PC-9 (cell line): ENCODE data around the gene SOCS1. TPM values are rescaled to one million over a fixed set of nuclear protein-coding genes. Genes with fewer than 3 reads are reported as not detected.

Experiments used
- BruUV-seq: library from RNA; stranded (reverse); fragments of 400-500 nt; replicated peaks from 2 replicates; lab custom pipeline; 2021; lab: Mats Ljungman, UMichigan
- CTCF ChIA-PET: fragments of 300-600 bp; sonication (Branson Sonifier 250); formaldehyde crosslinking; loops from one replicate; lab custom pipeline; 2022; ENCODE audit warnings: antibody characterized with exemption; lab: Charles Lee
- POLR2A ChIA-PET: fragments of 300-600 bp; sonication (Branson Sonifier 250); formaldehyde crosslinking; loops from one replicate; lab custom pipeline; 2022; ENCODE audit warnings: antibody characterized with exemption; ENCODE audit not compliant: unreplicated experiment; lab: Charles Lee
- DNase-seq, 2 experiments: peaks; one replicate each; pipeline versions ENCODE4 v3.0.0 to v3.0.0-alpha.2; 2015 to 2022; ENCODE audit warnings: mixed read lengths in 1 of 2
- H2AFZ ChIP-seq: fragments of 200-600 bp; sonication (generic); 2 replicates; pipeline ENCODE4 v1.8.1; 2017; ENCODE audit warnings: antibody characterized with exemption
- H3F3A ChIP-seq: fragments of 200-600 bp; sonication (generic); 2 replicates; pipeline ENCODE4 v1.8.1; 2017; ENCODE audit warnings: antibody characterized with exemption, mild to moderate bottlenecking, low read depth; ENCODE audit not compliant: insufficient read depth
- H3K27ac ChIP-seq: fragments of 200-600 bp; sonication (generic); 2 replicates; pipeline ENCODE4 v1.6.1; 2016; ENCODE audit warnings: mixed run types
- H3K27me3 ChIP-seq: fragments of 200-600 bp; sonication (generic); 2 replicates; pipeline ENCODE4 v1.6.1; 2016; ENCODE audit warnings: low read depth, mixed run types; ENCODE audit not compliant: insufficient read depth
- H3K36me3 ChIP-seq: fragments of 200-600 bp; sonication (generic); 2 replicates; pipeline ENCODE4 v1.6.1; 2016; ENCODE audit warnings: low read depth, mixed run types
- H3K4me1 ChIP-seq: fragments of 200-600 bp; sonication (generic); replicated peaks from 2 replicates; pipeline ENCODE4 v1.6.1; 2016; ENCODE audit warnings: mixed run types; ENCODE audit not compliant: insufficient read depth
- H3K4me2 ChIP-seq: fragments of 200-600 bp; sonication (generic); 2 replicates; pipeline ENCODE4 v1.6.1; 2017; ENCODE audit warnings: mixed run types
- H3K4me3 ChIP-seq: fragments of 200-600 bp; sonication (generic); 2 replicates; pipeline ENCODE4 v1.6.1; 2016; ENCODE audit warnings: mixed run types
- H3K79me2 ChIP-seq: fragments of 200-600 bp; sonication (generic); 2 replicates; pipeline ENCODE4 v1.6.1; 2017; ENCODE audit warnings: low read depth, mixed run types
- H3K9me2 ChIP-seq: fragments of 200-600 bp; sonication (generic); 2 replicates; pipeline ENCODE4 v1.8.1; 2017; ENCODE audit warnings: mild to moderate bottlenecking; ENCODE audit not compliant: insufficient read depth
- H3K9me3 ChIP-seq: fragments of 200-600 bp; sonication (generic); 2 replicates; pipeline ENCODE4 v1.8.1; 2016; ENCODE audit warnings: low read depth; ENCODE audit not compliant: insufficient read depth
- H4K20me1 ChIP-seq: fragments of 200-600 bp; sonication (generic); 2 replicates; pipeline ENCODE4 v1.8.1; 2017; ENCODE audit not compliant: insufficient read depth
- EZH2 ChIP-seq: fragments of 200-600 bp; sonication (generic); IDR thresholded peaks from 2 replicates; pipeline ENCODE4 v1.8.0; 2017; ENCODE audit warnings: antibody characterized with exemption, low read depth
- intact Hi-C: fragments of 100-400 bp; cut with micrococcal nuclease; formaldehyde crosslinking; loops from one replicate; pipeline ENCODE4 v1.10.0; 2022; ENCODE audit not compliant: unreplicated experiment
- total RNA-seq: library from RNA; stranded (reverse); gene quantifications from 2 replicates; pipeline ENCODE4 v1.2.3, GENCODE V29; 2021
- TF ChIP-seq, protein P1 (sequence below): fragments of 200-600 bp; sonication (generic); conservative IDR thresholded peaks from 2 replicates; pipeline ENCODE4 v1.6.1; 2017; ENCODE audit warnings: mixed run types, antibody characterized with exemption, mild to moderate bottlenecking, moderate library complexity

Gene SOCS1
- total RNA-seq, 1 experiment from 2014 or later = 4.6 TPM

DNA sequence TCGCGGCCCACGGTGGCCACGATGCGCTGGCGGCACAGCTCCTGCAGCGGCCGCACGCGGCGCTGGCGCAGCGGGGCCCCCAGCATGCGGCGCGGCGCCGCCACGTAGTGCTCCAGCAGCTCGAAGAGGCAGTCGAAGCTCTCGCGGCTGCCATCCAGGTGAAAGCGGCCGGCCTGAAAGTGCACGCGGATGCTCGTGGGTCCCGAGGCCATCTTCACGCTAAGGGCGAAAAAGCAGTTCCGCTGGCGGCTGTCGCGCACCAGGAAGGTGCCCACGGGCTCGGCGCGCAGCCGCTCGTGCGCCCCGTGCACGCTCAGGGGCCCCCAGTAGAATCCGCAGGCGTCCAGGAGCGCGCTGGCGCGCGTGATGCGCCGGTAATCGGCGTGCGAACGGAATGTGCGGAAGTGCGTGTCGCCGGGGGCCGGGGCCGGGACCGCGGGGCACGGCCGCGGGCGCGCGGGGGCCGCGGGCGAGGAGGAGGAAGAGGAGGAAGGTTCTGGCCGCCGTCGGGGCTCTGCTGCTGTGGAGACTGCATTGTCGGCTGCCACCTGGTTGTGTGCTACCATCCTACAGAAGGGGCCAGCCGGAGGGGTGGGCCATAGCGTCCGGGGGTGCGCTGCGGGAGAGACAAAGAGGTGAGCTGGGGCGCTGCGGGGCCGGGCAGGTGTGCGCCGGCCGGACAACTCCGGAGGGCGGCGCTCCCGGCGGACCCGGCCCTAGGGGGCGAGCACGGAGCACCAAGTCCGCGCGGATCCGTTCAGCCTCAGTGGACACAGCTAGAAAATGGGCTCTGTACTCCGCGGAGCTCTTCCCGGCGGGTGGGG lies 879 bp downstream of the SOCS1 start:
- H3K36me3 ChIP-seq = no peaks in the 10 kb centered on the region
- peak overlapping the region; percentile 96 for H3K4me3 ChIP-seq
- peak in 1 of 2 experiments; percentile 51 for DNase-seq
- no peaks in the 10 kb centered on the region for H3K9me3 ChIP-seq
- no peaks in the 10 kb centered on the region for H3K79me2 ChIP-seq
- no TSS peak for BruUV-seq
- H3K4me2 ChIP-seq = peak overlapping the region; percentile 96
- intact Hi-C loops = loop anchor here (1.0 to 10.0 kb wide), 5 partner anchors 42 to 284 kb away; no protein-coding TSS in a partner anchor
- H3K27ac ChIP-seq = no peak overlapping the region
- peaks cover 23% of the 10 kb centered on the region for H3K4me1 ChIP-seq
- H3K9me2 ChIP-seq = no peaks in the 10 kb centered on the region
- peaks cover 7% of the 10 kb centered on the region; the same call in 1 of the 2 replicates for H3F3A ChIP-seq
- peak overlapping the region; percentile 95 for H2AFZ ChIP-seq
- ChIA-PET POLR2A (interaction anchor here (0.6 to 1.2 kb wide), 13 partner anchors 42 to 543 kb away, joined by 3 to 13 read pairs (median 4); no protein-coding TSS in a partner anchor), CTCF (interaction anchor here (0.5 to 3.7 kb wide), 18 partner anchors 57 to 1067 kb away, joined by 3 to 25 read pairs (median 4); no protein-coding TSS in a partner anchor)
- TF ChIP-seq EZH2 = no peak
- TF ChIP-seq, protein P1, sequence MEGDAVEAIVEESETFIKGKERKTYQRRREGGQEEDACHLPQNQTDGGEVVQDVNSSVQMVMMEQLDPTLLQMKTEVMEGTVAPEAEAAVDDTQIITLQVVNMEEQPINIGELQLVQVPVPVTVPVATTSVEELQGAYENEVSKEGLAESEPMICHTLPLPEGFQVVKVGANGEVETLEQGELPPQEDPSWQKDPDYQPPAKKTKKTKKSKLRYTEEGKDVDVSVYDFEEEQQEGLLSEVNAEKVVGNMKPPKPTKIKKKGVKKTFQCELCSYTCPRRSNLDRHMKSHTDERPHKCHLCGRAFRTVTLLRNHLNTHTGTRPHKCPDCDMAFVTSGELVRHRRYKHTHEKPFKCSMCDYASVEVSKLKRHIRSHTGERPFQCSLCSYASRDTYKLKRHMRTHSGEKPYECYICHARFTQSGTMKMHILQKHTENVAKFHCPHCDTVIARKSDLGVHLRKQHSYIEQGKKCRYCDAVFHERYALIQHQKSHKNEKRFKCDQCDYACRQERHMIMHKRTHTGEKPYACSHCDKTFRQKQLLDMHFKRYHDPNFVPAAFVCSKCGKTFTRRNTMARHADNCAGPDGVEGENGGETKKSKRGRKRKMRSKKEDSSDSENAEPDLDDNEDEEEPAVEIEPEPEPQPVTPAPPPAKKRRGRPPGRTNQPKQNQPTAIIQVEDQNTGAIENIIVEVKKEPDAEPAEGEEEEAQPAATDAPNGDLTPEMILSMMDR = no peak
- H4K20me1 ChIP-seq = no peaks in the 10 kb centered on the region
- no peaks in the 10 kb centered on the region for H3K27me3 ChIP-seq

GRCh38 chr16:11253995-11254912 lies 1.8 kb downstream of the SOCS1 start:
- Histone ChIP-seq H3K4me1 (peaks cover 23% of the 10 kb centered on the region), H3K27me3 (no peaks in the 10 kb centered on the region), H3K9me3 (no peaks in the 10 kb centered on the region), H3K27ac (no peak overlapping the region), H3F3A (peaks cover 7% of the 10 kb centered on the region; the same call in 1 of the 2 replicates), H3K4me3 (peak overlapping the region; percentile 96), H3K9me2 (no peaks in the 10 kb centered on the region), H3K36me3 (no peaks in the 10 kb centered on the region), H4K20me1 (no peaks in the 10 kb centered on the region), H3K79me2 (no peaks in the 10 kb centered on the region), H3K4me2 (peak overlapping the region; percentile 96), H2AFZ (peak overlapping the region; percentile 95)
- POLR2A ChIA-PET = interaction anchor here (0.7 kb wide), 2 partner anchors 83 to 283 kb away, joined by 3 read pairs; no protein-coding TSS in a partner anchor
- no TSS peak for BruUV-seq
- TF ChIP-seq, protein P1 = no peak; the same call in 1 of the 2 replicates
- no peak for TF ChIP-seq EZH2
- intact Hi-C loops = loop anchor here (2.0 to 10.0 kb wide), 2 partner anchors 53 to 199 kb away; no protein-coding TSS in a partner anchor
- CTCF ChIA-PET = interaction anchor here (0.5 to 3.7 kb wide), 8 partner anchors 121 to 291 kb away, joined by 3 to 25 read pairs (median 4); no protein-coding TSS in a partner anchor
- no peak for DNase-seq
